GM12878 (cell line): ENCODE results near the gene TNFSF4. TPM values are rescaled to one million over a fixed set of nuclear protein-coding genes. Genes with fewer than 3 reads are reported as not detected.
A peak's percentile ranks its signal among the peaks of the same experiment; 100 is the strongest.

Experiments
- ATAC-seq: fragments of 200-7000 bp; cut with Tn5 transposase; 3 replicates; pipeline ENCODE4 v1.9.1; 2020; ENCODE audit warnings: mild to moderate bottlenecking, moderate library complexity
- Bru-seq: library from RNA; stranded (reverse); fragments of 400-500 nt; gene quantifications from one replicate; lab custom pipeline; 2021; lab: Mats Ljungman, UMichigan
- BruChase-seq, 2 experiments: library from RNA; stranded (reverse); fragments of 400-500 nt; gene quantifications; one replicate each; lab custom pipeline; 2021; lab: Mats Ljungman, UMichigan
- BruUV-seq: library from RNA; stranded (reverse); fragments of 400-500 nt; replicated peaks from 2 replicates; lab custom pipeline; 2021; lab: Mats Ljungman, UMichigan
- CTCF ChIA-PET: fragments of 300-600 bp; sonication (Branson Sonifier 250); formaldehyde crosslinking; extraction: SDS; loops from one replicate; lab custom pipeline; 2021; ENCODE audit warnings: inconsistent platforms; lab: Yijun Ruan, JAX
- POLR2A ChIA-PET: fragments of 350-600 bp; formaldehyde crosslinking; extraction: SDS; loops from one replicate; lab custom pipeline; 2021; ENCODE audit warnings: inconsistent platforms; lab: Charles Lee
- RAD21 ChIA-PET: fragments of 300-600 bp; sonication (Branson Sonifier 250); formaldehyde crosslinking; loops from one replicate; lab custom pipeline; 2023; ENCODE audit warnings: antibody characterized with exemption; ENCODE audit not compliant: unreplicated experiment; lab: Charles Lee
- SMC1A ChIA-PET: fragments of 300-600 bp; sonication (Branson Sonifier 250); formaldehyde crosslinking; loops from one replicate; lab custom pipeline; 2023; ENCODE audit not compliant: unreplicated experiment, uncharacterized antibody; lab: Charles Lee
- DNase-seq: peaks from one replicate; pipeline ENCODE4 v3.0.0-alpha.2; 2011; ENCODE audit warnings: low read depth, low spot score
- FAIRE-seq: peaks from 3 replicates; lab custom pipeline; 2011; peaks lifted over from hg19 to GRCh38; lab: Jason Lieb, UNC
- H2AFZ ChIP-seq: 2 replicates; pipeline ENCODE4 v1.6.0; 2011; ENCODE audit warnings: low read depth, low read length, control low read depth; ENCODE audit not compliant: control insufficient read depth
- H3K27ac ChIP-seq: 2 replicates; pipeline ENCODE4 v1.5.1; 2011; ENCODE audit warnings: control low read depth; ENCODE audit not compliant: control insufficient read depth, insufficient read depth
- H3K27me3 ChIP-seq, 2 experiments: replicated peaks in 1 of 2; 2 replicates each; pipeline versions ENCODE4 v1.6.0 to v1.6.1; 2011; ENCODE audit warnings: low read length in 1 of 2; ENCODE audit not compliant: control insufficient read depth in 2 of 2, insufficient read depth in 2 of 2
- H3K36me3 ChIP-seq, 2 experiments: 2 replicates each; pipeline ENCODE4 v1.5.1; 2011; ENCODE audit warnings: low read length in 1 of 2; ENCODE audit not compliant: control insufficient read depth in 2 of 2, insufficient read depth in 2 of 2
- H3K4me1 ChIP-seq: 2 replicates; pipeline ENCODE4 v1.6.1; 2011; ENCODE audit warnings: mild to moderate bottlenecking, low read length, moderate library complexity, mixed read lengths; ENCODE audit not compliant: control insufficient read depth, insufficient read depth
- H3K4me2 ChIP-seq: 2 replicates; pipeline ENCODE4 v1.6.0; 2011; ENCODE audit warnings: control low read depth; ENCODE audit not compliant: control insufficient read depth, insufficient read depth
- H3K4me3 ChIP-seq: fragments of 200-600 bp; sonication (generic); 2 replicates; pipeline ENCODE4 v1.5.1; 2016
- H3K79me2 ChIP-seq: 2 replicates; pipeline ENCODE4 v1.6.0; 2011; ENCODE audit warnings: low read length; ENCODE audit not compliant: control insufficient read depth, insufficient read depth
- H3K9ac ChIP-seq: 2 replicates; pipeline ENCODE4 v1.8.0; 2011; ENCODE audit warnings: low read length, control low read depth, mixed read lengths; ENCODE audit not compliant: control insufficient read depth, insufficient read depth
- H3K9me3 ChIP-seq: replicated peaks from 3 replicates; pipeline ENCODE4 v1.5.1; 2011; ENCODE audit warnings: mild to moderate bottlenecking, low read length; ENCODE audit not compliant: control insufficient read depth, insufficient read depth
- H4K20me1 ChIP-seq: 2 replicates; pipeline ENCODE4 v1.6.0; 2011; ENCODE audit not compliant: control insufficient read depth, insufficient read depth
- BMI1 ChIP-seq: fragments of 450-650 bp; IDR thresholded peaks from 2 replicates; pipeline ENCODE4 v1.6.1; 2016; ENCODE audit warnings: mild to moderate bottlenecking, moderate library complexity, borderline replicate concordance
- CHD4 ChIP-seq: fragments of 200-600 bp; sonication (generic); IDR thresholded peaks from 2 replicates; pipeline ENCODE4 v1.6.1; 2016; ENCODE audit warnings: mild to moderate bottlenecking
- KLF5 ChIP-seq: fragments of 450-650 bp; IDR thresholded peaks from 2 replicates; pipeline ENCODE4 v1.6.1; 2014; ENCODE audit warnings: mild to moderate bottlenecking; ENCODE audit not compliant: partially characterized antibody
- MLLT1 ChIP-seq: fragments of 450-650 bp; IDR thresholded peaks from 2 replicates; pipeline ENCODE4 v1.6.1; 2016; ENCODE audit warnings: mild to moderate bottlenecking
- MTA3 ChIP-seq: IDR thresholded peaks from 2 replicates; pipeline ENCODE4 v1.6.1; 2012; ENCODE audit warnings: low read length, inconsistent platforms, borderline replicate concordance
- NBN ChIP-seq: fragments of 450-650 bp; IDR thresholded peaks from 2 replicates; pipeline ENCODE4 v1.6.1; 2016
- NFIC ChIP-seq: IDR thresholded peaks from 2 replicates; pipeline ENCODE4 v1.6.1; 2012; ENCODE audit warnings: low read depth, mild to moderate bottlenecking, inconsistent platforms, low read length, moderate library complexity
- PKNOX1 ChIP-seq: fragments of 450-650 bp; IDR thresholded peaks from 2 replicates; pipeline ENCODE4 v1.6.1; 2016; ENCODE audit warnings: mild to moderate bottlenecking
- RB1 ChIP-seq: fragments of 450-650 bp; formaldehyde crosslinking; IDR thresholded peaks from 2 replicates; pipeline ENCODE4 v1.6.1; 2017; ENCODE audit warnings: mild to moderate bottlenecking, borderline replicate concordance
- SMAD1 ChIP-seq: fragments of 450-650 bp; IDR thresholded peaks from 2 replicates; pipeline ENCODE4 v1.6.1; 2018; ENCODE audit warnings: mild to moderate bottlenecking, low read depth; ENCODE audit not compliant: partially characterized antibody
- STAT1 ChIP-seq: fragments of 450-650 bp; conservative IDR thresholded peaks from 2 replicates; pipeline ENCODE4 v1.6.1; 2014; ENCODE audit warnings: antibody characterized with exemption, mild to moderate bottlenecking
- TBL1XR1 ChIP-seq: IDR thresholded peaks from 2 replicates; pipeline ENCODE4 v1.6.1; 2012; ENCODE audit warnings: low read depth, low read length, improper control_type of control experiment
- ZNF622 ChIP-seq: fragments of 450-650 bp; IDR thresholded peaks from 2 replicates; pipeline ENCODE4 v1.6.1; 2017; ENCODE audit warnings: mild to moderate bottlenecking, inconsistent platforms
- WGBS: methylation state at CpG from one replicate; pipeline ENCODE4 v1.1.6; 2016; ENCODE audit warnings: low lambda C conversion rate; ENCODE audit not compliant: insufficient replicate concordance, insufficient coverage; ENCODE audit errors: missing lambda C conversion rate; 5-methylcytosine and 5-hydroxymethylcytosine counted together
- in situ Hi-C: fragments of 300-500 bp; cut with MboI; formaldehyde crosslinking; loops from 9 replicates; pipeline ENCODE4 v1.14.3; 2018; ENCODE audit warnings: mixed read lengths
- intact Hi-C: fragments of 100-400 bp; cut with micrococcal nuclease; formaldehyde crosslinking; loops from one replicate; pipeline ENCODE4 v1.14.2; 2022; ENCODE audit not compliant: unreplicated experiment
- long read RNA-seq, 2 experiments: library from polyadenylated mRNA; unstranded; transcript quantifications; one replicate each; pipeline ENCODE4 v2.0.0, GENCODE V29; 2019 to 2020
- polyA minus RNA-seq, 3 experiments: library from RNA; depleted of rRNA, polyadenylated mRNA; stranded (reverse); fragments of >200 nt; gene quantifications; 2 replicates each; pipeline ENCODE4 v1.2.3, GENCODE V29; 2011
- polyA plus RNA-seq, 11 experiments: library from polyadenylated mRNA; depleted of rRNA in 4 of 11; unstranded in 6 of 11; stranded (reverse) in 5 of 11; fragments of >200 nt; fragmentation: Nextera tagmentation in 4 of 11; fragmentation: Illumina TruSeq in 1 of 11; extraction: Ambion mirVana in 4 of 11; extraction: Trizol in 1 of 11; gene quantifications; 1 replicate in 1 of 11; 2 replicates in 10 of 11; pipeline versions ENCODE4 v1.2.1 to v1.2.3, GENCODE V29; 2011 to 2016; ENCODE audit warnings: inconsistent platforms in 2 of 11, missing spikeins in 2 of 11, low read depth in 1 of 11
- total RNA-seq, 4 experiments: library from RNA; depleted of rRNA in 3 of 4; stranded (reverse); fragments of >200 nt in 3 of 4; fragmentation: Illumina TruSeq in 1 of 4; extraction: Trizol in 1 of 4; gene quantifications; 2 replicates each; pipeline versions ENCODE4 v1.2.1 to v1.2.3, GENCODE V29; 2013 to 2021
- TF ChIP-seq, protein P1 (sequence below): IDR thresholded peaks from 2 replicates; pipeline ENCODE4 v1.6.1; 2012; ENCODE audit warnings: low read depth, low read length, improper control_type of control experiment

Gene TNFSF4
- 62.6 and 67.6 TPM in 2 replicates for total RNA-seq (2013; cell fraction: nucleolus; rRNA removed)
- 12.0 and 15.7 TPM in 2 replicates for total RNA-seq (2014; rRNA removed)
- 15.7 and 16.7 TPM in 2 replicates for total RNA-seq (2014; rRNA removed; fragmentation: Illumina TruSeq; extraction: Trizol)
- 10.4 TPM in 2 replicates for total RNA-seq (2021)
- 4.9 TPM for polyA plus RNA-seq (2011; ENCODE audit: low read depth)
- polyA plus RNA-seq (2011; rRNA removed), result 31.0 and 39.1 TPM in 2 replicates
- 16.0 and 16.2 TPM in 2 replicates for polyA plus RNA-seq (2011; cell fraction: cytosol; rRNA removed)
- polyA plus RNA-seq (2011; cell fraction: nucleus; rRNA removed), result 12.1 and 14.7 TPM in 2 replicates
- polyA plus RNA-seq (2012), result 4.6 and 6.8 TPM in 2 replicates
- polyA plus RNA-seq (2014; fragmentation: Illumina TruSeq; extraction: Trizol), result 13.8 and 17.8 TPM in 2 replicates
- polyA plus RNA-seq (2014; fragmentation: Nextera tagmentation; extraction: Ambion mirVana), result 1 to 10 TPM; 8.1 to 9.5 TPM
- polyA plus RNA-seq (2014; rRNA removed), result 9.1 and 11.5 TPM in 2 replicates
- 10 to 100 TPM; 13.8 to 15.2 TPM for polyA plus RNA-seq (2016; fragmentation: Nextera tagmentation; extraction: Ambion mirVana)
- polyA minus RNA-seq (2011; rRNA and poly(A)+ RNA removed), result 26.4 and 40.3 TPM in 2 replicates
- 7.5 and 8.4 TPM in 2 replicates for polyA minus RNA-seq (2011; cell fraction: cytosol; rRNA and poly(A)+ RNA removed)
- polyA minus RNA-seq (2011; cell fraction: nucleus; rRNA and poly(A)+ RNA removed), result 20.6 and 28.5 TPM in 2 replicates
- Bru-seq, nascent RNA, result percentile 84 among the genes with signal in this experiment
- percentile 75 among the genes with signal in this experiment for BruChase-seq, experiment 1, labeled RNA remaining after a 6-hour chase
- percentile 82 among the genes with signal in this experiment for BruChase-seq, experiment 2, labeled RNA remaining after a 2-hour chase
- long read RNA-seq, experiment 1, transcript TNFSF4-201 (3 exons, 3,470 nt), result major isoform, 13 of 26 reads
- long read RNA-seq, experiment 1, transcript TNFSF4-202 (3 exons, 3,429 nt), result minor isoform, 5 of 26 reads
- long read RNA-seq, experiment 1, partial matches to known transcripts, result 7 of 26 reads
- long read RNA-seq, experiment 1, other reads (novel, unspliced or antisense), result 1 of 26 reads
- long read RNA-seq, experiment 2, transcript TNFSF4-202 (3 exons, 3,429 nt), result minor isoform, 5 of 70 reads
- long read RNA-seq, experiment 2, transcript TNFSF4-201 (3 exons, 3,470 nt), result major isoform, 40 of 70 reads
- long read RNA-seq, experiment 2, partial matches to known transcripts, result 2 of 70 reads
- long read RNA-seq, experiment 2, other reads (novel, unspliced or antisense), result 23 of 70 reads

DNA sequence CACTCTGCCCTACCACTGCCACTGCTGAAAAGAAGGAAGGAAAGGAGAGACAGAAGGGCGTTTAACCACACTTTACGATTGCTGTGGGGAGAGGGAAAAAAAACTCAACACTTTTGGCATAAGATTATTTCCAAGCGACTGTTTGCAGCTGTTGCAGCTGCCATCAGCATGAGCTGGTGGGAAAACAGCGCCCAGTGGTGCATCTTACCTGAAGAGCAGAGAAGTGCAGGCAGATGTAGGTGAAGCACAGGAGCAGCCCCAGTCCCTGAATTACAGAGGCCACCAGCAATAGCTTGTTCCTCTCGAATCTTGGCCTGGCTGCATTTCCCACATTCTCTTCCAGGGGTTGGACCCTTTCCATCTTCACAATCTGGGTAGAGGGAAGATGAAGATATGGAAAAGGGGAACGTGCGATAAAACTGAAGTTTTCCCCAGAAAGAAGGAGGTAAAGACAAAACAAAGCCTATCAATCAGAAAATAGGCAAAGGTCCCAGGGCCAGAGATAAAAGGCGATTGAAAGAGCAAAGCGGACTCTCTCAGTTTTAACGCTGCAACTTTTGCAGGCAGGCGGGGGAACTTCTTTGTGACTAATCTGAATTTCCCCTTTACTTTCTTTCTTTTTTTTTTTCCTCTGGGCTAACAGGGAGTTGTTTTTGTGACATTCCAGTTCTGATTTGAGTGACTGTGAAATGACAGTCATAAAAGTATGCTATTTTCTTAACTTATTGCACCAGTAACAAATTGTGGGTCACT lies at the start of gene TNFSF4:
TNFSF4 (minus strand) TSS at position 516 of the 753 bp plus-strand sequence; CDS start at position 361, 155 bp downstream.
- intact Hi-C loops (loop anchor here (2.0 to 10.0 kb wide), 2 partner anchors 388 to 618 kb away; partner anchors contain the start of genes CENPL and DARS2), in situ Hi-C loops (loop anchor here (5.0 kb wide), 1 partner anchor 460 kb away; no protein-coding TSS in a partner anchor)
- Histone ChIP-seq H3K4me3 (peak within 1 kb of the TSS; percentile 56), H2AFZ (peak within 1 kb of the TSS; percentile 3; the same call in 1 of the 2 replicates), H3K9ac (no peak within 1 kb of the TSS), H3K9me3 (no peaks in the 10 kb centered on the region), H3K36me3 (no peaks in the 10 kb centered on the region; a peak in 1 of 4 replicates), H3K4me1 (peaks cover 16% of the 10 kb centered on the region), H3K27me3 (no peaks in the 10 kb centered on the region), H3K79me2 (peaks cover 9% of the 10 kb centered on the region), H3K27ac (peak within 1 kb of the TSS; percentile 40), H3K4me2 (peak within 1 kb of the TSS; percentile 61), H4K20me1 (no peaks in the 10 kb centered on the region)
- FAIRE-seq (no peak), DNase-seq (no peak), ATAC-seq (peak; percentile 40)
- CTCF ChIA-PET, result interaction anchor here (1.5 to 11.8 kb wide), 10 partner anchors 9 to 464 kb away, joined by 3 to 414 read pairs (median 8); no protein-coding TSS in a partner anchor
- 55% methylated on average over 11 of the region's 11 CpGs for WGBS
- TSS peak; percentile 76 for BruUV-seq
- RAD21 ChIA-PET, result interaction anchor here (0.6 to 11.2 kb wide), 15 partner anchors 8 to 464 kb away, joined by 3 to 245 read pairs (median 6); no protein-coding TSS in a partner anchor
- SMC1A ChIA-PET, result interaction anchor here (1.0 to 21.4 kb wide), 12 partner anchors 10 to 463 kb away, joined by 3 to 348 read pairs (median 64); no protein-coding TSS in a partner anchor
- POLR2A ChIA-PET, result interaction anchor here (0.6 to 1.3 kb wide), 5 partner anchors 9 to 211 kb away, joined by 3 to 7 read pairs (median 3); no protein-coding TSS in a partner anchor
- TF ChIP-seq NBN (0 out of 2 replicates have a peak, but pooled peaks have one; percentile 49), MLLT1 (no peak), NFIC (peak; percentile 81), ZNF622 (no peak), SMAD1 (no peak), RB1 (no peak), KLF5 (no peak), MTA3 (no peak), PKNOX1 (0 out of 2 replicates have a peak, but pooled peaks have one; percentile 29), BMI1 (no peak), CHD4 (no peak), STAT1 (no peak), TBL1XR1 (no peak)
- TF ChIP-seq, protein P1, sequence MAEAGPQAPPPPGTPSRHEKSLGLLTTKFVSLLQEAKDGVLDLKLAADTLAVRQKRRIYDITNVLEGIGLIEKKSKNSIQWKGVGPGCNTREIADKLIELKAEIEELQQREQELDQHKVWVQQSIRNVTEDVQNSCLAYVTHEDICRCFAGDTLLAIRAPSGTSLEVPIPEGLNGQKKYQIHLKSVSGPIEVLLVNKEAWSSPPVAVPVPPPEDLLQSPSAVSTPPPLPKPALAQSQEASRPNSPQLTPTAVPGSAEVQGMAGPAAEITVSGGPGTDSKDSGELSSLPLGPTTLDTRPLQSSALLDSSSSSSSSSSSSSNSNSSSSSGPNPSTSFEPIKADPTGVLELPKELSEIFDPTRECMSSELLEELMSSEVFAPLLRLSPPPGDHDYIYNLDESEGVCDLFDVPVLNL, result no peak
